WTC11 (cell line): ENCODE data around the gene RHOU.

Source experiments
- SP1 ChIP-seq: sonication (generic); formaldehyde crosslinking; conservative IDR thresholded peaks from 2 replicates; pipeline ENCODE4 v1.8.1; 2022; ENCODE audit warnings: missing genetic modification reagents
- ZNF121 ChIP-seq: sonication (generic); formaldehyde crosslinking; IDR thresholded peaks from 2 replicates; pipeline ENCODE4 v1.8.0; 2023; ENCODE audit warnings: missing genetic modification reagents
- ZNF416 ChIP-seq: fragments of 250-450 bp; sonication (Bioruptor Pico); IDR thresholded peaks from 2 replicates; pipeline ENCODE4 v1.9.0; 2021; ENCODE audit warnings: mild to moderate bottlenecking, inconsistent platforms
- TF ChIP-seq, protein P1 (sequence below): sonication (generic); formaldehyde crosslinking; IDR thresholded peaks from 2 replicates; pipeline ENCODE4 v1.8.1; 2023; ENCODE audit warnings: mild to moderate bottlenecking, missing genetic modification reagents, moderate library complexity
- TF ChIP-seq, protein P2 (sequence below): fragments of 200-600 bp; IDR thresholded peaks from 2 replicates; pipeline ENCODE4 v1.8.0; 2022; ENCODE audit warnings: antibody characterized with exemption

DNA sequence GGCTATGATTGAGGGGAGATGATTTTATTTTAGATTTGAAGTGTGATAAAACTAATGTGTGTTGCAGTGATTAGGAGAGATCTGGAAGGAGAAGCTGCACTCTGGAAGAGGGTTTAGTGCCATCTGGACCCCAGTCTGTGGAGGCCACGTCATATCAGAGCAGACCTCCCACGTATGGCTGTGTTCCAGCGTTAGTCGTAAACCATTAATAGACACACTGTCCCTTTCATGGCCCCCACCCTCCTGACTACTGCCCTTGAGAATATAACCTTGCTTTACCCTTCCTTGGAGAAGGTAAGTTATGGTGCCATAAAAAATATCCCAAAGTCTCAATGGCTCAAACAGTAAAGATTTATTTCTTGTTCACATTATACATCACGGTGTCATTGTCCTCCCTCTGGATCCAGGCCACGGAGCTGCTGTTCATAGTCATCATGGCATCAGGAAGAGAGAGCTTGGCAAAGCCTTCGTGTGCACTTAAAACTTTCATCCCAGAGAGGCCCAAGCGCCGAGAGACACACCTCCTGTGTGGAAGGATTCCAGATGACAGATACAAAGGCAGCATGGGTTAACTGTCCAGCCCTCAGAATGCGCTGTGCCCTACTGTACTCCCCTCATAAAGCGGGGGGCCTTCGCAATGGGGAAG is 33.2 kb downstream of the RHOU start:
- TF ChIP-seq ZNF416 (no peak), ZNF121 (CRISPR knock-in tag) (no peak), SP1 (CRISPR knock-in tag) (no peak)
- TF ChIP-seq, protein P1, sequence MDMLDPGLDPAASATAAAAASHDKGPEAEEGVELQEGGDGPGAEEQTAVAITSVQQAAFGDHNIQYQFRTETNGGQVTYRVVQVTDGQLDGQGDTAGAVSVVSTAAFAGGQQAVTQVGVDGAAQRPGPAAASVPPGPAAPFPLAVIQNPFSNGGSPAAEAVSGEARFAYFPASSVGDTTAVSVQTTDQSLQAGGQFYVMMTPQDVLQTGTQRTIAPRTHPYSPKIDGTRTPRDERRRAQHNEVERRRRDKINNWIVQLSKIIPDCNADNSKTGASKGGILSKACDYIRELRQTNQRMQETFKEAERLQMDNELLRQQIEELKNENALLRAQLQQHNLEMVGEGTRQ (CRISPR knock-in tag) = no peak
- TF ChIP-seq, protein P2, sequence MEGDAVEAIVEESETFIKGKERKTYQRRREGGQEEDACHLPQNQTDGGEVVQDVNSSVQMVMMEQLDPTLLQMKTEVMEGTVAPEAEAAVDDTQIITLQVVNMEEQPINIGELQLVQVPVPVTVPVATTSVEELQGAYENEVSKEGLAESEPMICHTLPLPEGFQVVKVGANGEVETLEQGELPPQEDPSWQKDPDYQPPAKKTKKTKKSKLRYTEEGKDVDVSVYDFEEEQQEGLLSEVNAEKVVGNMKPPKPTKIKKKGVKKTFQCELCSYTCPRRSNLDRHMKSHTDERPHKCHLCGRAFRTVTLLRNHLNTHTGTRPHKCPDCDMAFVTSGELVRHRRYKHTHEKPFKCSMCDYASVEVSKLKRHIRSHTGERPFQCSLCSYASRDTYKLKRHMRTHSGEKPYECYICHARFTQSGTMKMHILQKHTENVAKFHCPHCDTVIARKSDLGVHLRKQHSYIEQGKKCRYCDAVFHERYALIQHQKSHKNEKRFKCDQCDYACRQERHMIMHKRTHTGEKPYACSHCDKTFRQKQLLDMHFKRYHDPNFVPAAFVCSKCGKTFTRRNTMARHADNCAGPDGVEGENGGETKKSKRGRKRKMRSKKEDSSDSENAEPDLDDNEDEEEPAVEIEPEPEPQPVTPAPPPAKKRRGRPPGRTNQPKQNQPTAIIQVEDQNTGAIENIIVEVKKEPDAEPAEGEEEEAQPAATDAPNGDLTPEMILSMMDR = no peak
